Embryonic facial prominence (tissue), 1 donor: Measurements from ENCODE around the gene CNPY2.
A peak's percentile ranks its signal among the peaks of the same experiment; 100 is the strongest.
"Not testable (repeated sequence)": the region's sequence is repeated elsewhere in the genome, so short reads cannot be mapped to it uniquely, and the experiment has no call there.

ENCODE experiments used
- DNase-seq: peaks from one replicate; pipeline ENCODE4 v3.0.0-alpha.2; 2016; ENCODE audit errors: extremely low spot score

Gene CNPY2

GRCh38 chr12:56315622-56316473 lies at the start of gene CNPY2:
Gene CNPY2, minus strand, starts transcription at chr12:56315988. Its CDS starts 771 bp downstream, at chr12:56315217.
- DNase-seq: peak; percentile 89

- no peak for DNase-seq
Observed at GRCh38 chr12:56362130-56363059, 46.6 kb upstream of the CNPY2 start, which contains the start of gene APOF. Gene APOF, minus strand, starts transcription at chr12:56362857. Its CDS starts 112 bp downstream, at chr12:56362745.

- no peak for DNase-seq
Observed at GRCh38 chr12:56361487-56362129, 45.8 kb upstream of the CNPY2 start.

GRCh38 chr12:56359851-56360767 lies 44.3 kb upstream of the CNPY2 start, which contains the start of gene STAT2:
Gene STAT2, minus strand, starts transcription at chr12:56360107. Its CDS starts 3,536 bp downstream, at chr12:56356571.
- DNase-seq: peak; percentile 99

DNA sequence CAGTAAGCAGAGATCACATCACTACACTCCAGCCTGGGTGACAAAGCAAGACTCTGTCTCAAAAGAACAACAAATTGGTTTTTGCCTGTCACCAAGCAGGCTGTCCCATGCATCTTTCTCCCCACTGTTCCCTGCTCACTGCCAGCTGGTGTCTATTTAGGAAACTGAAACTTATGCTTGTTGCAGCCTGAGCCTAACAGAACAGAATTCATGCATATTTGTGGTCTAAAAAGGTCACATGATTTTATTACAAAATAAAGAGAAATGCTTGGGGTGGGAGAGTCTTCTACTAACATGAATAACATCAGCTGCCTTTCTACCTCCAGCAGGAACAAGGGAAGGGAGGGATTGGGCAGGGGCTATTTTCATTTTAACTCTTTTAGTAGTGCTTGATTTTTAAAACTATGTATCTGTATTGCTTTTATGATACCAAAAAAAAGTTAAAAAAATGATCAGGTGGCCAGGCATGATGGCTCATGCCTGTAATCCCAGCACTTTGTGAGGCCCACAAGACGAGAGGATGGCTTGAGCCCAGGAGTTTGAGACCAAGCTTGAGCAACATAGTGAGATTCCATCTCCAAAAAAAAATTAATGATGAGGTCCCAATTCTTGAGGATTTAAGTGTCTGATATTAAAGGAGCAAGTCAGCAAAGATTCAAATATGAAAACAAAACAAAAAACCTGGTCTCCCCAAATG lies 43.2 kb upstream of the CNPY2 start:
- peak; percentile 46 for DNase-seq

DNA sequence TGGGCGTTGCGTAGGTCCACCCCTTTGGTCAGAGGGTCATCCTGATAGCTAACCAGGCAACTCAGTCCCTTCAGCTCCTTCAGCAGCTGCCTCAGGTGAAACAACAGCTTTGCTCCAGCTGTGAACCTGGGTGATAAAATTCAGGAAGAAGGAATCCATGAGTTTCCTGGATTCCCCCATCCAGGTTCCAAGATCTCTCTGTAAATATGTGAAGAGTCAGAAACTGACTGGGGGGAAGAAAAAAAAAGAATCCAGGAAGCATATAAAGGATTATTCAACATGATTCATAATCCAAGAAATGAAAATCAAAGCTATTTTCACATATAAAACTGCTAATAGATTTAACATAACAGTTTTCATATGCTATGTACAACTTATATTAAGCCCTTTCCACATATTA lies 35.5 kb upstream of the CNPY2 start:
- DNase-seq: no peak

GRCh38 chr12:56350662-56351061 lies 34.9 kb upstream of the CNPY2 start:
- DNase-seq: no peak

GRCh38 chr12:56348776-56349175 lies 33.0 kb upstream of the CNPY2 start:
- DNase-seq: no peak

DNA sequence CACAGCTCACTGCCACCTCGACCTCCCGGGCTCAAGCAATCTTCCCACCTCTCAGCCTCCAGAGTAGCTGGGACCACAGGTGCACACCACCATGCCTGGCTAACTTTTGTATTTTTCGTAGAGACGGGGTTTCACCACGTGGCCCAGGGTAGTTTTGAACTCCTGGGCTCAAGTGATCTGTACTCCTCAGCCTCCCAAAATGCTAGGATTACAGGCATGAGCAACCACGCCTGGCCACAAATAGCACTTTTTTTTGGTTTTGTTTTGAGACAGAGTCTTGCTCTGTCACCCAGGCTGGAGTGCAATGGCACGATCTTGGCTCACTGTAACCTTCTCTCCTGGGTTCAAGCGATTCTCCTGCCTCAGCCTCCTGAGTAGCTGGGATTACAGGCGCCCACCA lies 31.5 kb upstream of the CNPY2 start:
- DNase-seq: not testable (repeated sequence)

- no peak for DNase-seq
Observed at GRCh38 chr12:56346675-56347074, 30.9 kb upstream of the CNPY2 start.

GRCh38 chr12:56342290-56342689 lies 26.5 kb upstream of the CNPY2 start:
- DNase-seq: not testable (repeated sequence)

DNA sequence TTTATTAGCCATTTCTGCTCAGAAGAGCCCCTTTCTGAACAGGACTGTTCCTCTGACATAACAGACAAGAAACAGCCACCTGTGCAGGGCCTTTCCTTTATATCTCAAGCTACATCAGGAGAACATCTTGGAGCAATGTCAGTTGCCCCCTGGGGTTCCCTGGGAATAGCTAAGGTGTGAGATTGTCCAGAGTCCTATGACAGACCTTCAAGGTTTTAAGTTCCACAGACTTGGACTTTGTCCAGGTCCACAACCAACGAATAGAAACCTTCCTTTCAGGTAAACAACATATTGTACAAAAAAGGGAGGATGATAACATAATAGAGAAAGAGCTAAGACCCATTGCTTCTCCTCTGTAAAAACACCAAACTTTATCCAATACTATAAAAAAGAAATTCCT lies 25.8 kb upstream of the CNPY2 start:
- no peak for DNase-seq

DNA sequence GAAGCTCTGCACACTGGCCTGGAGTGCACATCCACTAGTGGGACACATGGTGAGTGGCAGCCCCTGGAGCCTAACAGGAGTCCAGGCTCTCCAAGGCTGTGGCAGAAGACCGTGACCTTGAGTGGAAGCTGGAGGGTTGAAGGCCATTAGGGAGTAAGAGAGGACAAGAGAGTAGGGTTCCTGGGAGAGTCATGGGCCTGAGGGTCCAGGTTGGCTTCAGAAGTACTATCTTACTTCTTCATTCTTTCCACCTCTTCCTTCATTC lies 23.3 kb upstream of the CNPY2 start:
- DNase-seq: no peak

DNA sequence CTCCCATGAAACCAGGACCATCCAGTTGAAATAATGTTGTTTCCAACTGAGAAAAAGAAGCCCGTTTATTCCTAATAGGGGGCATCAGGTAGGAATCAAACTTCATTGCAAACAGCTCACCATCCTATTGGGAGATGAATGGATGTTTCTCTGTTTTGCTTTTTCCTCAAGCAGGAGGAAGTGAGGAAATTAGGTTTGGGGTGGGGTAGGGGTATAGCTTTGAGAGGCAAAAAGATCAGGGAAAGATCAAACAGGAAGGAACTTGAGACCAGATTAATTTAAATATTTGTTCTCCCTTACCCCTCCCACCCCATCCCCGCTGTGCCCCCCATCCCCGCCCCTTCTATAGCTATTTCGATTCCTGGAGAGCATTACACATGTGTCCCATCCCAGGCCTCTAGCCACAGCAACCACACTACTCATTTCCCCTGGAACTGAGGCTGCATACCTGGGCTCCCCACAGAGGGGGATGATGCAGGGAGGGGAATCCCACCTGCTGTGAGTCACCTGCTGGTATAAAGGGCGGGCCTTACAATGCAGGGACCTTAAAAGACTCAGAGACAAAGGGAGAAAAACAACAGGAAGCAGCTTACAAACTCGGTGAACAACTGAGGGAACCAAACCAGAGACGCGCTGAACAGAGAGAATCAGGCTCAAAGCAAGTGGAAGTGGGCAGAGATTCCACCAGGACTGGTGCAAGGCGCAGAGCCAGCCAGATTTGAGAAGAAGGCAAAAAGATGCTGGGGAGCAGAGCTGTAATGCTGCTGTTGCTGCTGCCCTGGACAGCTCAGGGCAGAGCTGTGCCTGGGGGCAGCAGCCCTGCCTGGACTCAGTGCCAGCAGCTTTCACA lies 22.7 kb upstream of the CNPY2 start, which contains the start of gene IL23A:
IL23A (plus strand) TSS at position 577 of the 850 bp plus-strand sequence; CDS start at position 738, 161 bp downstream.
- DNase-seq: no peak

GRCh38 chr12:56337753-56338251 lies 22.0 kb upstream of the CNPY2 start:
- no peak for DNase-seq

- no peak for DNase-seq
Observed at GRCh38 chr12:56336361-56337167, 20.8 kb upstream of the CNPY2 start.

GRCh38 chr12:56335527-56335926 lies 19.7 kb upstream of the CNPY2 start:
- not testable (repeated sequence) for DNase-seq

DNA sequence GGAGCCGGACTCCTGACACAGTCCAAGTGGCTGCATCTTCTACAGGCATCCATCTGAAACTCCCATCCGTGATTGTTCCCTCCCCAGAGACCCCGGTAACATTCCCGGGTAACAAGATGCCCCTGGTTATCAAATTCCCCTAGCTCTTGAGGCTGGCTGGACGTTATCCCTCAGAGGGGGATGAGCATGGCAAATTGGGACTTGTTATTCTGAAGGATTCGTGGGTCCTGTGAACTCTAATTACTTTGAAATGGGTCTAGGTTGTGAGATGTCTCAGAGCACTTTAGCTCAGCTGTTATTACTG lies 18.7 kb upstream of the CNPY2 start:
- no peak for DNase-seq
